IPS-NIHi7 (cell line): Measurements from ENCODE around the gene CERKL.
"Not testable (repeated sequence)": the region's sequence is repeated elsewhere in the genome, so short reads cannot be mapped to it uniquely, and the experiment has no call there.

Source experiments
- DNase-seq: peaks from one replicate; pipeline ENCODE4 v3.0.0; 2012; ENCODE audit warnings: mixed read lengths; ENCODE audit errors: extremely low spot score

The CERKL gene

GRCh38 chr2:181656450-181657291 lies at the start of gene CERKL:
Gene CERKL (minus strand): TSS chr2:181657105. CDS start chr2:181657006, 99 bp downstream.
- DNase-seq: peak; percentile 84

GRCh38 chr2:181702519-181702918 lies 45.6 kb upstream of the CERKL start:
- DNase-seq: not testable (repeated sequence)

- DNase-seq: no peak
Observed at GRCh38 chr2:181698223-181698622, 41.3 kb upstream of the CERKL start.

GRCh38 chr2:181697571-181697970 lies 40.7 kb upstream of the CERKL start:
- no peak for DNase-seq

- no peak for DNase-seq
Observed at GRCh38 chr2:181697126-181697525, 40.2 kb upstream of the CERKL start.

GRCh38 chr2:181694271-181694670 lies 37.4 kb upstream of the CERKL start:
- DNase-seq: no peak

GRCh38 chr2:181690860-181691259 lies 34.0 kb upstream of the CERKL start:
- DNase-seq: no peak

- no peak for DNase-seq
Observed at GRCh38 chr2:181686576-181687185, 29.8 kb upstream of the CERKL start.

GRCh38 chr2:181685150-181685688 lies 28.3 kb upstream of the CERKL start:
- peak; percentile 64 for DNase-seq

- DNase-seq: no peak
Observed at GRCh38 chr2:181684454-181685149, 27.7 kb upstream of the CERKL start.

GRCh38 chr2:181683518-181684453 lies 26.9 kb upstream of the CERKL start:
- peak; percentile 74 for DNase-seq

- no peak for DNase-seq
Observed at GRCh38 chr2:181682795-181683517, 26.1 kb upstream of the CERKL start.

GRCh38 chr2:181682026-181682789 lies 25.3 kb upstream of the CERKL start:
- DNase-seq: no peak

GRCh38 chr2:181680937-181681811 lies 24.3 kb upstream of the CERKL start:
- DNase-seq: no peak

- peak; percentile 56 for DNase-seq
Observed at GRCh38 chr2:181680055-181680936, 23.4 kb upstream of the CERKL start, which contains the start of gene NEUROD1. Gene NEUROD1 (minus strand): TSS chr2:181680517. CDS start chr2:181678860, 1,657 bp downstream.

- no peak for DNase-seq
Observed at GRCh38 chr2:181679544-181679979, 22.7 kb upstream of the CERKL start.

GRCh38 chr2:181678861-181679543 lies 22.1 kb upstream of the CERKL start:
- DNase-seq: no peak
